ENCODE results near the gene GAS7. TPM values are rescaled to one million over a fixed set of nuclear protein-coding genes. Genes with fewer than 3 reads are reported as not detected.
A peak's percentile ranks its signal among the peaks of the same experiment; 100 is the strongest.

Gene GAS7
- total RNA-seq, 1 donor from 2014 or later: 47.7 TPM

DNA sequence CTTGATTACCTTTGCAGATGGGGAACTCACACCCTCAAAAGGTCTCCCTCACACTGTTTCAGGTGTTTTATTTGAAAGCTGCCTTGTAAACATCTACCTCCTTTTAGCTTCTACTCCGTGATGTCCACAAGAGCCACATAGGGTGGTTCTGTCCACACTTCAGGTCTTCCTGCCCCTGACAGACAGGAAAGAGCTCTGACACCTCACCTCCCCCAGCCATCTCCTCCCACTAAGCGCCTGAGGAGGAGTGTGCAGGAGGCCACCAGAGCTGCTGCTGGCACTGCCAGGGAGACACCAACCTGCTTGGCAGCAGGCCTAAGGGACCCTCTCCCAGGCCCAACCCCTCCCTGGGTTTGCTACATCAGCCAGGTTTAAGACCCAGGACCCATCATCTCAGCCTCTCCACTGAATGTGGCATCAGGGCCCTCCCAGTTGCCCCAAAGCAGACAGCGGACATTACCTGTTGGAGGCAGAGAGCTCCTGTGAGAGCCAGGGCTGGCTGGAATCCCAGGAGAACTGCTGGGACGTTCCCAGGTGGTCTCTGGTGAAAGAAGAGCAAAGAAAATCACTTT, 217.0 kb downstream of the GAS7 start:
- Mint-ChIP-seq H3K4me3 (no peak overlapping the region), H3K9me3 (no peaks in the 10 kb centered on the region), H3K27me3 (ENCODE audit: low read depth) (no peaks in the 10 kb centered on the region), H3K36me3 (peaks cover 2% of the 10 kb centered on the region), H3K4me1 (peaks cover 10% of the 10 kb centered on the region), H3K27ac (no peak overlapping the region)
- TF ChIP-seq, protein P1, sequence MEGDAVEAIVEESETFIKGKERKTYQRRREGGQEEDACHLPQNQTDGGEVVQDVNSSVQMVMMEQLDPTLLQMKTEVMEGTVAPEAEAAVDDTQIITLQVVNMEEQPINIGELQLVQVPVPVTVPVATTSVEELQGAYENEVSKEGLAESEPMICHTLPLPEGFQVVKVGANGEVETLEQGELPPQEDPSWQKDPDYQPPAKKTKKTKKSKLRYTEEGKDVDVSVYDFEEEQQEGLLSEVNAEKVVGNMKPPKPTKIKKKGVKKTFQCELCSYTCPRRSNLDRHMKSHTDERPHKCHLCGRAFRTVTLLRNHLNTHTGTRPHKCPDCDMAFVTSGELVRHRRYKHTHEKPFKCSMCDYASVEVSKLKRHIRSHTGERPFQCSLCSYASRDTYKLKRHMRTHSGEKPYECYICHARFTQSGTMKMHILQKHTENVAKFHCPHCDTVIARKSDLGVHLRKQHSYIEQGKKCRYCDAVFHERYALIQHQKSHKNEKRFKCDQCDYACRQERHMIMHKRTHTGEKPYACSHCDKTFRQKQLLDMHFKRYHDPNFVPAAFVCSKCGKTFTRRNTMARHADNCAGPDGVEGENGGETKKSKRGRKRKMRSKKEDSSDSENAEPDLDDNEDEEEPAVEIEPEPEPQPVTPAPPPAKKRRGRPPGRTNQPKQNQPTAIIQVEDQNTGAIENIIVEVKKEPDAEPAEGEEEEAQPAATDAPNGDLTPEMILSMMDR (IDR thresholded peaks at IDR 0.05; ENCODE audit: unreplicated experiment): no peak
- DNase-seq (ENCODE audit: low spot score in 2 of 2, unreplicated experiment in 2 of 2): no peak

DNA sequence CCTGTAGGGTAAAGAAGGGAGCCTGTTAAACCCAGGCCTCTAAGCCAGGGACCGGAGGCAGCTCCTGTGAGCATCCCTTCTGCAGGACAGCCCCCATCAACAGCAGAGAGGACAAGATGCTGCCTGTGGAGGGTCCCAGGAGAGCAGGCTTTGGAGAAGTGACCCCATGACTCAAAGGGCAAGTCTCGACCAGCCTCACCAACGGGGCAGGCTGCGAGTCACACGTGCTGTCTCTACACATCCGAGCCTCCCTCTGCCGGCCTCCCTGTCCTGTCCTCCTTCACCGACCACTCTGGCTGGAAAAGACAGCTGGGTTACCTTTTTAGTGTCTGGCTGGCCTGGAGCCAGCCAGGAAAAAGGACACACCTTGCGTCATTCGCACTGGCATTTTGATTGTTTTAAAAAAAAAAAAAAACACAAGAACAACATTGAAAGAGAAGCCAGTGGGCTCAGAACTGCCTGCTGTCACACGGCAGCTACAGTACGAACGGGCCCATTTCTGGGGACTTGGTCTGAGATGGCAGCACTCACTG, 218.9 kb downstream of the GAS7 start:
- no peak overlapping the region for H3K27ac Mint-ChIP-seq
- DNase-seq (ENCODE audit: low spot score in 2 of 2, unreplicated experiment in 2 of 2): no peak
- peaks cover 13% of the 10 kb centered on the region for H3K4me1 Mint-ChIP-seq
- H3K27me3 Mint-ChIP-seq (ENCODE audit: low read depth): no peaks in the 10 kb centered on the region
- H3K9me3 Mint-ChIP-seq: no peaks in the 10 kb centered on the region
- H3K36me3 Mint-ChIP-seq: peaks cover 2% of the 10 kb centered on the region
- H3K4me3 Mint-ChIP-seq: no peak overlapping the region
- TF ChIP-seq, protein P1 (IDR thresholded peaks at IDR 0.05; ENCODE audit: unreplicated experiment): no peak

DNA sequence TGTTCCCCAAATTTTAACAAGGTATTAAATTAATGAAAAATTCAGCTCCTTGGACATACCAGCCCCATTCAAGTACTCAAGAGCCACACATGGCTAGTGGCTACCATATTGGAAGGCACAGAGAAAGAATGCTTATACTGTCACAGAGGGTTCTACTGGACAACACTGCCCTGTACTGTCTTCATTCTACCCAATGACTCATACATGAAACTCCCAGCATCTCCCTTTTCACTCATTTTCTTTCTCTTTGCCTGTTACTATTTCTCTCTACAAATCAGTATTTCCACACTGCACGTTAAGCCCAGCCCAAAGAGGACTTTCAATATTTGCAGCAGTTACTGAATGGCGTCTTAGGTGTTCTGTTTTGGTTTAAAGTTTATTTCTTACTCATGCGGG, 221.2 kb downstream of the GAS7 start:
- no peak for DNase-seq (ENCODE audit: low spot score in 2 of 2, unreplicated experiment in 2 of 2)
- TF ChIP-seq, protein P1 (IDR thresholded peaks at IDR 0.05; ENCODE audit: unreplicated experiment): no peak
- no peaks in the 10 kb centered on the region for H3K9me3 Mint-ChIP-seq
- no peak overlapping the region for H3K4me3 Mint-ChIP-seq
- H3K27ac Mint-ChIP-seq: no peak overlapping the region
- peaks cover 34% of the 10 kb centered on the region for H3K4me1 Mint-ChIP-seq
- H3K36me3 Mint-ChIP-seq: peaks cover 2% of the 10 kb centered on the region
- no peaks in the 10 kb centered on the region for H3K27me3 Mint-ChIP-seq (ENCODE audit: low read depth)

DNA sequence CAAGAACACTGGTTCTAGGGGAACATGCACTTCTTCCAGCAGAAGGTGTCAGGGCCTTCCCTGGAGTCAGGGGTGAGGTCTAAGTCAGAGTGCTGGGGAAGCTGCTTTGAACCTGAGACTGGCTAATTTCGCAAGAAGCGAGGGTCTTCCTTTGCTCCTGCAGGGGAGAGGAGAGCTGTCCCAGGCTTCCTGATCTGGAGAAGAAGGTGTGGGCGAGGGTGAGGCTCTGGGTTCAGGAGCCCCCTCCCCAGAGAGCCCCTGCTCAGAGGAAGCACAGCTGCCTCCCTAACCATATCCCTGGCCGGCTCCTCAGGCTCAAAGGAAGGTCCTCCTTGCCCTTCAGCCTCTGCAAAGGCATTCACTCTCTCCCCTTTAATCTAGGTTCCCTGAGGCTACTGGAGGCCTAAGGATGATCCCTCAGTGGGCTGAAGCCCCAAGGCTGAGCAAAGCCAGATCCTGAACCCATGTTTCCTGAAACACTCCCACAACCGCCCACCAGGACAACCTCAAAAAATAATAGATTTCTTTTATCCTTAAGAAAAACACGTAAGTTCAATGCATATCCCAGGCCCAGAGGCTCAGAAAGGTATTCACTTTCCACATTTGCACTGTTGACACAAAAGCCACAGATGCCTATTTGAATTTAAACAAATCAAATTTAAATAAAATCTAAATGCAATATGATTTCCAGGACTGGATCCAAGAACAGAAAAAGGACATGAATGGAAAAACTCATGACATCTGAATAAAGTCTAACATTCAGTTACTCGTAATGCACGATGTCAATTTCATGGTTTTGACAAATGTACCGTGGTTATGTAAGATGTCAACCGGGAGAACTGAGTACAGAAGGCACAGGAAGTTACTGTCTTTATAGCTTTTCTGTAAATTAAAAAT, 221.9 kb downstream of the GAS7 start:
- Mint-ChIP-seq H3K9me3 (no peaks in the 10 kb centered on the region), H3K4me3 (no peak overlapping the region), H3K27ac (peak overlapping the region; percentile 62), H3K27me3 (ENCODE audit: low read depth) (no peaks in the 10 kb centered on the region), H3K4me1 (peaks cover 40% of the 10 kb centered on the region), H3K36me3 (peaks cover 2% of the 10 kb centered on the region)
- TF ChIP-seq, protein P1 (IDR thresholded peaks at IDR 0.05; ENCODE audit: unreplicated experiment): peak; percentile 61
- DNase-seq (ENCODE audit: low spot score in 2 of 2, unreplicated experiment in 2 of 2): no peak

DNA sequence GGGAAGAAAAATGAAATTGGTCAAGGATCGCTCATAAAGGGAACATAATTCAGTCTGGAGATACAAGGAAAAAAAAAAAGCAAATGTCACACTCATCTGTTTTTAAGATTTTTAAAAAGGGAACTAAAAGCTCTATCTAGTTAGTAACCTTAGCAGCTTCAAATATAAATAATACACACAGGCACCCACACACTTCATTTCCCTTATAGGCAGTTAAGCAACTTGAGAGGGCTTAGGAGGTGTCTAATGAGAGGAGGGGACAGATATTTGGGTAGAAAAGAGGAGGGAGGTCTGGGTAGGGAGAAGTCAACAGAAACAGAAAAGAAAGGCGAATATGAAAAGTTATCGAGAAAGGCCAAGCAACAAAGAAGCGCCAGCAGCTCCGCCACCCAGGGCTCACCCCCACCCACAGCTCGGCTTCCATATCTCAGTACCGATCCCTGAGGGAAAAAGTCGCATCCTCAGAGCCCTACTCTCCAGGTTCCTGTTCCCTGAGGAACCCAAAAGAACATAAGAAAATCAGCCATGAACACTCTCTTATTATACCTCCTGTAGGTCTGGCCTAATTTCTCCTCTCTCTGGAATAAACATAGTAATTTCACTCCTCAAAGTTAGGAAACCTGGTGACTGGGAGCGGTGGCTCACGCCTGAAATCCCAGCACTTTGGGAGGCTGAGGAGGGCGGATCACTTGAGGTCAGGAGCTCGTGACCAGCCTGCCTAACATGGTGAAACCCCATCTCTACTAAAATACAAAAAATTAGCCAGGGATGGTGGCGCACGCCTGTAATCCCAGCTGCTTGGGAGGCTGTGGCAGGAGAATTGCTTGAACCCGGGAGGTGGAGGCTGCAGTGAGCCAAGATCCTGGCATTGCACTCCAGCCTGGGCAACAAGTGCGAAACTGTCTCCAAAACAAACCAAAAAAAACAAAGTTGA, 223.7 kb downstream of the GAS7 start:
- H3K4me3 Mint-ChIP-seq: peak overlapping the region; percentile 39
- H3K4me1 Mint-ChIP-seq: peaks cover 40% of the 10 kb centered on the region
- TF ChIP-seq, protein P1 (IDR thresholded peaks at IDR 0.05; ENCODE audit: unreplicated experiment): no peak
- DNase-seq (ENCODE audit: low spot score in 2 of 2, unreplicated experiment in 2 of 2): no peak
- no peaks in the 10 kb centered on the region for H3K9me3 Mint-ChIP-seq
- H3K27ac Mint-ChIP-seq: peak overlapping the region; percentile 84
- H3K27me3 Mint-ChIP-seq (ENCODE audit: low read depth): no peaks in the 10 kb centered on the region
- H3K36me3 Mint-ChIP-seq: no peaks in the 10 kb centered on the region
